Activated CD8-positive, alpha-beta memory T cell treated with anti-CD3 and anti-CD28 coated beads for 4 hours (primary cell): Measurements from ENCODE around the gene HOATZ.

Experiments used
- DNase-seq, 2 donors: peaks; one replicate each; pipeline ENCODE4 v3.0.0-alpha.2; 2020; ENCODE audit warnings: low read depth in 2 of 2

Gene HOATZ

GRCh38 chr11:111549196-111549868 is 34.8 kb downstream of the HOATZ start:
- DNase-seq = no peak

- no peak for DNase-seq
These were observed 35.3 kb downstream of the HOATZ start for GRCh38 chr11:111549869-111550203.

GRCh38 chr11:111550258-111550657 is 35.7 kb downstream of the HOATZ start:
- DNase-seq = no peak

- DNase-seq = no peak
These were observed 40.0 kb downstream of the HOATZ start for GRCh38 chr11:111554532-111554931.

GRCh38 chr11:111555255-111555654 is 40.7 kb downstream of the HOATZ start:
- no peak for DNase-seq

GRCh38 chr11:111557425-111558111 is 43.0 kb downstream of the HOATZ start:
- no peak for DNase-seq

GRCh38 chr11:111559800-111560464 is 45.4 kb downstream of the HOATZ start:
- DNase-seq = no peak

- no peak for DNase-seq
These were observed 46.2 kb downstream of the HOATZ start for GRCh38 chr11:111560800-111561199.

GRCh38 chr11:111561306-111561705 is 46.7 kb downstream of the HOATZ start:
- no peak for DNase-seq

GRCh38 chr11:111561791-111562325 is 47.3 kb downstream of the HOATZ start:
- no peak for DNase-seq

- DNase-seq = no peak
These were observed 48.3 kb downstream of the HOATZ start for GRCh38 chr11:111562692-111563389.

GRCh38 chr11:111565114-111565720 is 50.6 kb downstream of the HOATZ start:
- DNase-seq = peak; percentile 30 to 31

GRCh38 chr11:111566324-111566723 is 51.7 kb downstream of the HOATZ start:
- DNase-seq = no peak

GRCh38 chr11:111569476-111569875 is 54.9 kb downstream of the HOATZ start:
- no peak for DNase-seq

GRCh38 chr11:111570796-111571195 is 56.2 kb downstream of the HOATZ start:
- no peak for DNase-seq

- no peak for DNase-seq
These were observed 57.4 kb downstream of the HOATZ start for GRCh38 chr11:111571829-111572501.

- no peak for DNase-seq
These were observed 58.0 kb downstream of the HOATZ start for GRCh38 chr11:111572581-111572980.

- no peak for DNase-seq
These were observed 59.3 kb downstream of the HOATZ start for GRCh38 chr11:111573821-111574249.

GRCh38 chr11:111574373-111575225 is 60.0 kb downstream of the HOATZ start:
- no peak for DNase-seq

- no peak for DNase-seq
These were observed 61.2 kb downstream of the HOATZ start for GRCh38 chr11:111575740-111576139.
